Stimulated activated CD4-positive, alpha-beta T cell treated with anti-CD3 and anti-CD28 coated beads, Interleukin-4, amount 100 ng/mL, for 24 hours (primary cell): ENCODE data around the gene KCNJ4.
"Not testable (repeated sequence)": the region's sequence is repeated elsewhere in the genome, so short reads cannot be mapped to it uniquely, and the experiment has no call there.

Experiments
- DNase-seq: peaks from one replicate; pipeline ENCODE4 v3.0.0-alpha.2; 2020

KCNJ4 gene

GRCh38 chr22:38427465-38427864 is 27.5 kb downstream of the KCNJ4 start:
- no peak for DNase-seq

- no peak for DNase-seq
Observed at GRCh38 chr22:38426628-38427027, 28.4 kb downstream of the KCNJ4 start.

- no peak for DNase-seq
Observed at GRCh38 chr22:38424525-38425080, 30.4 kb downstream of the KCNJ4 start.

DNA sequence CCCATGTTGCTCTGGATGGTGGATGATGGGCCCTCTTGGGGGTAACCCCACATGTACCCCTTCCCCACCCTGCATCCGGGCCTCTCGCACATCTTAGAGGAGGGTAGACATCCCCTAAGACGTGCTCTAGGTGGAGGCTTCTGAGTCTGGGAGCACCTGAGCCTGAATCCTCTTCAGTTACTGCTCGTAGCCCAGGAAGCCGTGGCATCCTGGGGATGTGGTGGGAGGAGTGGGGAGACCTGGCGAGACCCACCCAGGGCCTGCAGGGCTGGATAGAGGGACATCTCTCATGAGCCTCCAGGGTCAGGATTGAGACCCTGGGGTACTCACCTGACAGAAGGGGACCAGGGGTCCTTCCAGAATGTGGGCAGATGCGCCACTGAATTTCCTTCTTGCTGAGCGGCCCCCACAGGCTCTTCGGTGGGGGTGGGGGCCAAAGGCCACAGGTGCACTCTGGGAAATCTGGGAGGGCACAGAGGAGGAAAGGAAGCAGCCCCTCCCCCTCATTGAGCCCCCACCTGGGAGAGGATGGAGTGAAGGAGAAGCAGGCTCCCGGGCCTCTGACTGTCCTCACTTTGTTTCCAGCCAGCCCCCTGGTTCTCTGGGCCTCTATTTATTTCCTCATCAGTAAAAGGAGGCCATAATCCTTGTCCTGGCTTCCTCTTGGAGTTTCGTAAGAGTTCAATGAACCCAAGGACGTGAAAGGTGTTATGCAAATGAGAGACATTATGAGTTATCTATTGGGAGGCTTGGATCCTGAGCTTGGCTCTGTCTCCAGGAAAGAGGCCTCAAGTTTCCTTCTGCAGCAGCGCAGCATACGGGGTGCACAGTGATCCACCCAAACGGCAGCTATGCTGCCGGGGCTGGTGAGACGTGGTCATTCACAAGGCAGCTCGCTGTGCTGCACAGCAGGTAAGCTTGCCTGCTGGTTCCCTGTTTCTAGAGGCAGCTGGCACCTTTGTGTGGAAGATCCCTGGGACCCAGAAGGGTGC is 31.2 kb downstream of the KCNJ4 start:
- no peak for DNase-seq

GRCh38 chr22:38422611-38423511 is 32.1 kb downstream of the KCNJ4 start:
- DNase-seq: no peak

GRCh38 chr22:38420734-38421133 is 34.3 kb downstream of the KCNJ4 start:
- no peak for DNase-seq

GRCh38 chr22:38419858-38420160 is 35.2 kb downstream of the KCNJ4 start:
- DNase-seq: no peak

- no peak for DNase-seq
Observed at GRCh38 chr22:38419121-38419857, 35.7 kb downstream of the KCNJ4 start.

DNA sequence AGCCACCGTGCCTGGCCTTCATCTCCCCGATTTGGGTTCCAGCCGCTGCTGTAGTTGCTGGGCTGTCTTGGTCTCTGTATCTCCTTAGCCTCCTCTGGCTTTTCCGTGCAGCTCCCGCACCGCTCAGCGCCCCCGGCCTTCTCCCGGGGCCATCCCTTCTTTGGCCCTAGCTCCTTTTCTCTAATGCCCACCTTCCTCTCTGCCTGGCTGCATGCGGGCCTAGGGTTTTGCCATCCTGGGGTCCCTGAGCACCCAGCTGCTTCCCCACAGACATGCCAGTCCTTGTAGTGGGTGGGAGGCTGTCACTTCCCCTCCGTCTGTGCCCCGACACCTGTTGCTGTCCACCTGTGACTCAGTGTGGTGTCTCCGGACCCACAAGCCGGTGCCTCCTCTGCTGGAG is 36.4 kb downstream of the KCNJ4 start:
- no peak for DNase-seq

- DNase-seq: no peak
Observed at GRCh38 chr22:38417252-38418060, 37.5 kb downstream of the KCNJ4 start.

DNA sequence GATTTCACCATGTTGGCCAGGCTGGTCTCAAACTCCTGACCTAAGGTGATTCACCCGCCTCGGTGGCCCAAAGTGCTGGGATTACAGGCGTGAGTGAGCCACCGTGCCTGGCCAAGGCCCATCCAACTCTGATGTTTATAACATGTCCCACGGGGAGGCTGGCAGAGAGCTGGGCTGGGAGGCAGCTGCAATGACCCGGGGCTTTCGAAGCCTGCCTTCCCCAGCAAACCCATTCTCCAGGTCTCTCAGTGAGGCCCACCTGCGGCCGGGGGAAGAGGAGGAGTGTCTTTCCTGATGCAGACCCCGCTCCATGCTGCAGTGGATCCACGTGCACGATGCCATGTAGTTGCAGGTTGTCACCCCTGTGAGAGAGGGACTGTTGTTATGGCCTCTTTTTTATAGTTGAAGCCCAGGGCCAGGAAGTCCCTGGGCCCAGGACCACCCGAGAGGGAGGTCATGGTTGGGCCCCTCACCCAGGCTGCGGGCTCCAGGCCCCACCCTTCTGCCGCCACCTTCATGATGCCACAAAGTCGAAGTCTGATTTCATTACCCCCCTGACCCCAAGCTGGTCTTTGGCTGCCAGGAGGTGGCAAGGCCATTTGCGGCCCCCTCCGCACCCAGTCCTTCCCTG is 38.3 kb downstream of the KCNJ4 start:
- DNase-seq: no peak

DNA sequence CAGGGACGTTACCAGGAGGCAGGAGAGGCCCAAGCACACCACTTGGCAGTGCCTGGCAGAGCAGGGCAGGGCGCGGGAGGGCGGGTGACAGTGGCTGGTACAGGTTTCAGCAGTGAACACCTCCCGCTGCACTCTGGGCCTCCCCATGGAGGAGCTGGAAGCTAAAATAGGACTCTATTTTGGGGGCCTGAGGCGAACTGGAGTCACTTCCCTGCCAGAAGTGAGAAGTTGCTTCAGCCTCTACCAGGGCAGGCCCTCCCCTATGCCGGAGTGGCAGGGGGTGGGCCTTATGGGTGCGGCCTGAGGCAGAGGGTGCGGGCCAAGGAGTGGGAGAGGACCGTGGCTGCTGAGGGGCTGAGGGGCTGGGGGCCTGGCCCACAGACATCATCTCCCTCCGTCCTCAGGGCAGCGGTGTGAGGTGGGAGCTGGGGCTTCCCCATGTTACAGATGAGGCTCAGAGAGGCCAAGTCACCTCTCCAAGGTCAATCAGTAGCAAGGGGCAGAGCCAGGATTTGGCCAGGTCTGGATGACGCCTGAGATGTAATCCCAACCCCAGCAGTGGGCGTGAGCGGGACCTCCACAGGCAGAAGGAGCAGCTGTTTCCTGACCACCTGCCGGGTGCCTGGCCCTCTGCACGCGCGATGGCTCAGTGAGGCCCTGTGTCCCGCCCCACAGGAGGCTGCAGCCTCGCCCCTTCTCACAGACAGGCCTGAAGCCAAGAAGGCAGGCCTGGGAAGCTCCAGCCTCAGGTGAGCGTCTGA is 39.3 kb downstream of the KCNJ4 start:
- no peak for DNase-seq

GRCh38 chr22:38415046-38415445 is 40.0 kb downstream of the KCNJ4 start:
- DNase-seq: no peak

- no peak for DNase-seq
Observed at GRCh38 chr22:38414009-38414395, 41.0 kb downstream of the KCNJ4 start.

DNA sequence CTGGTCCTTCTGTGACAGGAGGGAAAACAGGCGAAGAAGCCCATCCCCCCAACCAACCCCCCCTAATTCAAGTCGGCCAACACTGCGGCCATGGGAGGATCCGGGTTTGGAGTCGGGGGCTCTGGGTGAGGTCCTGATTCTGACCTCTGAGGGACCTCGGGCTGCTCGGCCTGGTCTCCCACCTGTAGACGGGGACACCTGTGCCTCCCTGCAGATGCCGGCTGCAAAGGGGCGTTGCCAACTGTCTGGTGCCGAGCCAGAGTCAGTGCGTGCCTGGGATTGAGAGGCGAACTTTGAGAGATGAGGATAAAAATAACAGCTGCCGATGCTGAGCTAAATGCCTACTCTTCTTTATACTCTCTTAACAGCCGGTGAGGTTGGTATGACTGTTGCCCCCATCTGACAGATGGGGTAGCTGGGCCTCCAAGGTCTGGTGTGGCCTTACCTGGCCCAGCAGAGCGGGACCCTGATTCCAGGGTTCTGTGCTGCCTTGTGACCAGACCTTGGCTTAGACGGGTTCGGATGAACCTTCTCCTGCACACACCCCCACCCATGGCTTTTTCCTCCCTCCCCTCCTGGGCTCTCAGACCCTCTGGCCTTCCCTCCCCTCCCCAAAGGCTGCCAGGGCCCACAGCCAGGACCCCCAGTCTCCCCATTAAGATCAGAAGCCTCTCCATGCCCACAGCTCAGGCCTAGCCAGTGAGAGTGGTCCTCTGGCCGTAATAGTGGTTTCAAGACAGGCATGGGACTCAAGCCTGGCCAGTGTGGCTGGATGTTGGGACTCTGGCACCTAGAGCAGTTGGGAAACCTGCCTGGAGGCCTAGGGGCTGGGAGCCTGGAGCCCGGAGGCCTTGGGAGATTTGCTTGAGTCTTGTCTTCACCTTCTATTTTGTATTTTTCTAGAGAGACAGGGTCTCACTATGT is 41.7 kb downstream of the KCNJ4 start:
- no peak for DNase-seq

GRCh38 chr22:38412435-38413084 is 42.4 kb downstream of the KCNJ4 start:
- peak; percentile 35 for DNase-seq

DNA sequence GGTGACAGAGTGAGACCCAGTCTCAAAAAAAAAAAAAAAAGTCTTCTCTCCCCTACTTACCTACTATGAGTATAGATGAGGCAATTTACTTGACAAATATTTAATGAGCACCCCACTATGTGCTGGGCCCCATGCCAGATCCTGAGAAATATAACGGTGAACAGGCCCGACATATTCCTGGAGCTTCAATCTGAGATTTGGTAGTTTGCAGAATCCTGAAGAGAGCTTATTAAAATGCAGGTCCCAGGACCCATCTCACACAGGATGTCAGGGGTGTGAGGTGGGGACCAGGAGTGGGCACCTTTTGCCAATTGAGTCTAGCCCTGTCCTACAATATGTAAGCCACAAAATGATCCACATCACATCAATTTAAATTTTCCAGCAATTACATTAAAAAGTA is 44.0 kb downstream of the KCNJ4 start:
- no peak for DNase-seq

GRCh38 chr22:38409916-38410315 is 45.1 kb downstream of the KCNJ4 start:
- DNase-seq: not testable (repeated sequence)

DNA sequence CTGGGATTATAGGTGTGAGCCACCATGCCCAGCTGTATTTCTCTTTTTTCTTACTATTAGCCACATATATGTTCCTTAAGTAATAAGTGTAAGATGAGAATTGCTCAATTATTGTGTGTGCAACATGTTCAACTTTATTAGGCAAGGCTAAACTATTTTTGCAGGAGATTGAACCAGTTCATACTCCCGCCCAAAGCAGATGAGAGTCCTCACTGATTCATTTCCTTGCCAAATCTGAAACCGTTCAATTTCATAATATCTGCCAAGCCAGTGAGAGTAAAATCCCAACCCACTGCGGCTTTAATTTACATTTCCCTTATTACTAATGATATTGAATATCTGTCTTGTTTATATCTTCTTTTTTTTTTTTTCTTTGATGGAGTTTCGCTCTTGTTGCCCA is 48.4 kb downstream of the KCNJ4 start:
- DNase-seq: no peak
